Cortex of kidney (tissue), 1 donor: ENCODE data around the gene DOCK3.
"Not testable (repeated sequence)": the region's sequence is repeated elsewhere in the genome, so short reads cannot be mapped to it uniquely, and the experiment has no call there.

Experiments used
- DNase-seq: peaks from one replicate; lab custom pipeline; 2025; lab: John Stamatoyannopoulos, UW

The DOCK3 gene

GRCh38 chr3:50982540-50983325, 308.0 kb downstream of the DOCK3 start:
- DNase-seq: no peak

- DNase-seq: no peak
Measured at GRCh38 chr3:50983887-50984286, 309.2 kb downstream of the DOCK3 start.

GRCh38 chr3:50985893-50986292, 311.2 kb downstream of the DOCK3 start:
- DNase-seq: no peak

GRCh38 chr3:50986726-50987125, 312.0 kb downstream of the DOCK3 start:
- no peak for DNase-seq

- no peak for DNase-seq
Measured at GRCh38 chr3:50994537-50994936, 319.8 kb downstream of the DOCK3 start.

GRCh38 chr3:50995085-50995824, 320.5 kb downstream of the DOCK3 start:
- DNase-seq: no peak

- DNase-seq: no peak
Measured at GRCh38 chr3:51002495-51002894, 327.8 kb downstream of the DOCK3 start.

- no peak for DNase-seq
Measured at GRCh38 chr3:51004235-51004634, 329.5 kb downstream of the DOCK3 start.

GRCh38 chr3:51024121-51024520, 349.4 kb downstream of the DOCK3 start:
- no peak for DNase-seq

GRCh38 chr3:51024765-51025632, 350.3 kb downstream of the DOCK3 start:
- DNase-seq: no peak

GRCh38 chr3:51031666-51032065, 356.9 kb downstream of the DOCK3 start:
- no peak for DNase-seq

GRCh38 chr3:51035630-51036029, 360.9 kb downstream of the DOCK3 start:
- DNase-seq: no peak

GRCh38 chr3:51044982-51045381, 370.3 kb downstream of the DOCK3 start:
- DNase-seq: no peak

- DNase-seq: no peak
Measured at GRCh38 chr3:51052562-51052961, 377.8 kb downstream of the DOCK3 start.

- DNase-seq: no peak
Measured at GRCh38 chr3:51057121-51057520, 382.4 kb downstream of the DOCK3 start.

- DNase-seq: no peak
Measured at GRCh38 chr3:51063053-51063452, 388.3 kb downstream of the DOCK3 start.

- no peak for DNase-seq
Measured at GRCh38 chr3:51075221-51075775, 400.6 kb downstream of the DOCK3 start.

GRCh38 chr3:51082363-51082762, 407.6 kb downstream of the DOCK3 start:
- DNase-seq: no peak

GRCh38 chr3:51083490-51083889, 408.8 kb downstream of the DOCK3 start:
- no peak for DNase-seq

GRCh38 chr3:51092141-51092540, 417.4 kb downstream of the DOCK3 start:
- DNase-seq: not testable (repeated sequence)

- DNase-seq: not testable (repeated sequence)
Measured at GRCh38 chr3:51094838-51095237, 420.1 kb downstream of the DOCK3 start.
